ENCODE data around the gene CCDC188. TPM values are rescaled to one million over a fixed set of nuclear protein-coding genes. Genes with fewer than 3 reads are reported as not detected.

The CCDC188 gene
- total and polyA plus RNA-seq, 5 donors: 0.22 to 0.83 (median 0.48) TPM

DNA sequence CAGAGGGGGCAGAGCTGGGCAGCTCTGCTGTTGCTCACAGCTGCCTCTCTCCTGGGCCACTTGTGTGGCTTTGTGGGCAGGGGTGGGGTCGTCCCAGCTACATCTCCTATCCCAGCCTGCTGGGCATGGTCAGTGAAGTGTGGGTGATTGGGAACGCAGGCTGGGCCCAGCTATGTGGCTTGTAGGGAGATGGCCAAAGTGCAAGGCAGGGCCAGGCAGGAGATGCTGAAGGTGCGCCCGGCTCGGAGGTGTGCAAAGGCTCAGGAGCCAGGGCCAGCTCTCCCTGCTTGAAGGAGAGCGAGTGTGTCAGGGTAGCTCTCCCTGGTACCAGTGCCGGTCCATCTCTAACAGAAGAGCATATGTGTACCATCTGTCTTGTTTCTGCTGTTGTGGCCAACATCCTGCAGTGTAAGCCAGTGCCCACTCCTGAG, 43.4 kb downstream of the CCDC188 start:
- peak; percentile 6 to 32 (median 30) for DNase-seq
- Histone ChIP-seq H3K27me3 (ENCODE audit: control insufficient read depth, insufficient read depth) (no peaks in the 10 kb centered on the region), H3K4me1 (ENCODE audit: control insufficient read depth, insufficient read depth, low read length) (no peaks in the 10 kb centered on the region), H3K4me3 (ENCODE audit: low read length) (no peak overlapping the region), H3K9me3 (ENCODE audit: control insufficient read depth, low read length) (no peaks in the 10 kb centered on the region), H3K27ac (ENCODE audit: low read length) (no peak overlapping the region)
- intact Hi-C loops (cut with DNase I): no loop called here
- WGBS: 96% methylated on average over 7 of the region's 7 CpGs
- ATAC-seq: no peak

DNA sequence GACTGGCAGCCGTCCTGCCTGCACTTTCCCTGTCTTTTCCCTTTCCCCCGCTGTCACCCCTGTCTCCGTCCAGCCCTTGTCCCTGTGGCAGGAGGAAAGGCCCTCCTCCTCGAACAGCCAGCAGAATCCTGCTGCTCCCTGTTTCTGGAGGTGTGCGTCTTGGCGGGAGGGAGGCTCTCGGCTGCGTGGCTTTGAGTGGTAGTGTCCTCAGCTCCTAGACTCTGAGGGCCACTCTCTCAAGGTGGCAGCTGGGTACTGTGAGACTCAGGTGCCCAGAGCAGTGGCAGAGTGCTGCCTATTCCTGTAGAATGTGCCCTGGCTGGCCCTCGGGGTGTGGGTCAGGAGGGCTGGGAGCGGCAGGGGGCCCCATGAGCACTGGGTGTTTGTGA, 44.0 kb downstream of the CCDC188 start:
- Histone ChIP-seq H3K27ac (ENCODE audit: low read length) (no peak overlapping the region), H3K27me3 (ENCODE audit: control insufficient read depth, insufficient read depth) (no peaks in the 10 kb centered on the region), H3K9me3 (ENCODE audit: control insufficient read depth, low read length) (no peaks in the 10 kb centered on the region), H3K4me3 (ENCODE audit: low read length) (no peak overlapping the region), H3K4me1 (ENCODE audit: control insufficient read depth, insufficient read depth, low read length) (no peaks in the 10 kb centered on the region)
- WGBS: 90% methylated on average over 10 of the region's 10 CpGs
- intact Hi-C loops (cut with DNase I): no loop called here
- DNase-seq: peak; percentile 9 to 42 (median 12)
- no peak for ATAC-seq

DNA sequence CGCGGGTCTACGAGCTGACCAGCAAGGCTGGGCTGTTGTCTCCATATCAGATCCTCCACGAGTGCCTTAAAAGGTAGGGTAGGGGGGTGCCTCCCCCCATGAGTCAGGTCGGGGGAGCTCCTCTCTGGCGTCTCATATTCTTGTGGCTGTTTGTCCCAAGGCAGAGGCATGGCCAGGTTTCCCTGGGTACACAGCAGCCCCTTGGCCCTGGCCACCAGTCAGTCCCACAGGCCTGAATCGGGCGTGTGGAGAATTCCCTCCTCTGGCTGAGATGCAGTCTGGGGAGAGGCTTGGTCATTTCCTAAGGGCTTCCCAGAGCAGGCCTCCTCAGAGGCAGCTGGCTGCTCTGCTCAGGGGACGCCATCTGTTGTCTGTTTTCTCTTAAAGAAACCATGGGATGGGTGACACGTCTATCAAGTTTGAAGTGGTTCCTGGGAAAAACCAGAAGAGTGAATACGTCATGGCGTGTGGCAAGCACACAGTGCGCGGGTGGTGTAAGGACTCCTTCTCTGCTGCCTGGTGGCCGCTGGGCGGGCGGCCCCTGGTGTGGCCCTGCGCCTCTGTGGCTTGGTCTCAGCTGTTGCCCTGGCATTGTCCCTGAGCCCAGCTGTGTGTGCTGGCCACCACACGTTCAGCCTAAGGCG, 44.5 kb downstream of the CCDC188 start:
- H3K9me3 ChIP-seq (ENCODE audit: control insufficient read depth, low read length): no peaks in the 10 kb centered on the region
- H3K4me1 ChIP-seq (ENCODE audit: control insufficient read depth, insufficient read depth, low read length): no peaks in the 10 kb centered on the region
- DNase-seq (peak; percentile 5 to 23 (median 21)), ATAC-seq (no peak)
- WGBS: 87% methylated on average over 20 of the region's 20 CpGs
- no peak overlapping the region for H3K4me3 ChIP-seq (ENCODE audit: low read length)
- H3K27me3 ChIP-seq (ENCODE audit: control insufficient read depth, insufficient read depth): no peaks in the 10 kb centered on the region
- no peak overlapping the region for H3K27ac ChIP-seq (ENCODE audit: low read length)
- intact Hi-C loops (cut with DNase I): no loop called here

DNA sequence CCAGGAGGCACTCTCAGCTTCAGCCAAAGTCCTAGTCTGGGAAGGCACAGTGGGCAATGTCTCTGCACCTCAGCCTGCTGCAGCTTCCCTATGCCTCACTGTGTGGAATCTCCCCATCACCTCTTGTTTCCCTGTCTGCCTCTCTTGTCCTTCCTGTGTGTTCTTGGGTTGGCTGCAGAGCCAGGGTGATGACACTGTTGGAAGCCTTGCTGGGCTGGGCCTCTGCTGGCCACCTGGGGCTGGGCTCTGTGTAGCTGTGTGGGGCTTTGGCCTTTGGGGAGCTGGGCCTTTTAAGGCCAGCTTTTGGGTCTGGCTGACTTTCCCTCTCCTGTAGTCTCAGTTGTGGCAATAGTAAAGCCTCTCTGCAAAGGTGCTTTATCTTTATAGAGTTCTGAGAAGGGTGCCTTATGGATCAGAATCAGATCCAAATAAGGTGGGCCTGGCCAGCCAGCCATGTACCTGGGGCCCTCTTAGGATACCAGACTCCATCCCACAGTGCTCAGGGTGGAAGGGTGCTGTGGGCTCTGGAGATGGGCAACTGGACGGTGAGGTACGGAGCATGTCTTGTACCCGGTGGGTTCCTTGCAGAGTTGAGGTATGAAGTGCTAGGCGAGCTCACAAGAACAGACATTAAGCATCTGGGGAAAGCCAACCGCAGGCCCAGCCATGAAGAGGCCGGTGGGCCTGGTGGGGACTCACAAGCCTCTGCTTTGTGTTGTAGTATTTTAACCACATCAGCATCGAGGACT, 45.2 kb downstream of the CCDC188 start:
- 96% methylated on average over 7 of the region's 7 CpGs for WGBS
- H3K27me3 ChIP-seq (ENCODE audit: control insufficient read depth, insufficient read depth): no peaks in the 10 kb centered on the region
- intact Hi-C loops (cut with DNase I): no loop called here
- no peak overlapping the region for H3K4me3 ChIP-seq (ENCODE audit: low read length)
- H3K27ac ChIP-seq (ENCODE audit: low read length): no peak overlapping the region
- H3K9me3 ChIP-seq (ENCODE audit: control insufficient read depth, low read length): no peaks in the 10 kb centered on the region
- ATAC-seq: no peak
- peak in 2 of 3 donors; percentile 6 to 14 for DNase-seq
- H3K4me1 ChIP-seq (ENCODE audit: control insufficient read depth, insufficient read depth, low read length): no peaks in the 10 kb centered on the region

DNA sequence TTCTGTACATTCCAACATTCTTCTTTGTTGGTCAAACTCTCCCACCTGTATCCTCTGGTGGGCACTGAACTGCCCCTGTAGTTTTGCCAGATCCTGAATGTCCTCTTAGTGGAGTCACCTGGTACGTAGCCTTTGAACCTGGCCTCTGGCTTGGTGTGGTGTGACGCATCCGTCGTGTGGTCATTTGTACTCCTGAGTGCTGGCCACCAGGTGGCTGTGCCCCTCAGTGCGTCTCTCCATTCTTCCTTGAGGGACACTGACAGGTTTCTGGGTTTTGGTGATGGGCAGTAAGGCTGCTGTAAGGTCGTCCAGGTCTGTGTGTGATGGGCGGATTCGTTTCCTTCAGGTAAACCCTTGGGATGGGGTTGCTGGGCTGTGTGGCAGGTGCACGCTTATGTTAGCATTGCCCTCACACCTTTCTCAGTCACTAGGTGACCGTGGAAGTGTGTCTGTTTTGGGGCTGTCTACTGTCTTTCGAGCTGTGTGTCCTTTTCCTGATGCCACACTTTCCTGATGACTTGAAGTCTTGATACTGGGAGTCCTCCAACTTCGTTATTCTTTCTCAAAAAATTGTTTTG, 48.6 kb downstream of the CCDC188 start:
- Histone ChIP-seq H3K4me3 (ENCODE audit: low read length) (no peak overlapping the region), H3K27ac (ENCODE audit: low read length) (no peak overlapping the region), H3K4me1 (ENCODE audit: control insufficient read depth, insufficient read depth, low read length) (no peaks in the 10 kb centered on the region), H3K27me3 (ENCODE audit: control insufficient read depth, insufficient read depth) (no peaks in the 10 kb centered on the region), H3K9me3 (ENCODE audit: control insufficient read depth, low read length) (no peaks in the 10 kb centered on the region)
- intact Hi-C loops (cut with DNase I): no loop called here
- ATAC-seq: no peak
- peak in 2 of 3 donors; percentile 3 to 16 for DNase-seq
- 92% methylated on average over 12 of the region's 12 CpGs for WGBS

DNA sequence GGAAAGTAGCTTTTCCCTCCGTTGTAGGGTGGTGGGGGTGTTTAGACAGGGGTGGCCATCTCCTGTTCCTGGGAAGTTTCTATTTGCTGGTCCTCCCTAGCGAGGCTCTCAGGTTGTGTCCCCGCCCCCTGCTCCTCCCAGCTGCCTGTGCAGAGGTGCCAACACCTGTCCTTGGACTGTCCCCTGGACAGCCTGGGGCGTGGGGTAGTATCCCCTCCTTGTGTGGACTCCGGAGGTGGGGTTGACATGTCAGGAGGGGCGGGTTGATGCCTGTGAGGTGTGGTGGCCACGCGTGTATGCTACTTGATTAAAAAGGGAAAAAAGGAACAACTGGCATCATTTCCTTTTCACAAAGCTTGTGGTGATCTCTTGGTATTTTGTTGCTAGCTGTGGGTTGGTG, 49.2 kb downstream of the CCDC188 start:
- Histone ChIP-seq H3K9me3 (ENCODE audit: control insufficient read depth, low read length) (no peaks in the 10 kb centered on the region), H3K4me1 (ENCODE audit: control insufficient read depth, insufficient read depth, low read length) (no peaks in the 10 kb centered on the region), H3K27me3 (ENCODE audit: control insufficient read depth, insufficient read depth) (no peaks in the 10 kb centered on the region), H3K4me3 (ENCODE audit: low read length) (no peak overlapping the region), H3K27ac (ENCODE audit: low read length) (no peak overlapping the region)
- DNase-seq (peak; percentile 13 to 54 (median 46)), ATAC-seq (peak in 1 of 2 donors; percentile 14)
- WGBS: 81% methylated on average over 8 of the region's 8 CpGs
- intact Hi-C loops (cut with DNase I): no loop called here

DNA sequence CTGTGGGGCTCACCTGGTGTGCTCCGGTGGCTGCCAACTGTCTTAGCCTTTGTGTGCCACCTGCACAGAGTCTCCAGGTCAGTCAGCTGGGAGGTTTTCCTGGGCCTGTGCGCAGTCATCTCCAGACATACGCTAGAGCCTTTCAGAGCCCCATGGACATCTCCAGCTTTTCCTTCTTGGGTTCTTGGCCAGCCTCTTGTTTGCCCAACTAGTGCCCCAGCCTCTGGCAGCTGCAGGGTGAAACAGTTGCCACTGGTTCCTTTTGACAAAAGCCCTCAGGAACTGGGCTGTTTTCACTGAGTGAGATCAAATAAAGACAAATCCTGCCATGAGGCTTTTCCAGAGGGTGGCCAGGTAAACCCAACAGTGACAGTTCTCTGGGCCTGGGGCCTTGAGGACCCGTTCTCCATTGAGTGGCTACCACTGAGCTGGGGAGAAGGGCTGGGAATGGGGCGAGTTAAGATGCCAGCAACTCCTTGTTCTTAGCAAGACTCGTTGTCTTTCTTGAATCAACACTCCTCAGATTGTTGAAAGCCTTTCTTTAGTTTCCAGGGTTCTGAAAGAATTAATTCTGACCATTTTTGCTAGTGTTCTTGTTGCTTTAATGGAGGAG, 51.6 kb downstream of the CCDC188 start:
- Histone ChIP-seq H3K9me3 (ENCODE audit: control insufficient read depth, low read length) (no peaks in the 10 kb centered on the region), H3K4me3 (ENCODE audit: low read length) (no peak overlapping the region), H3K27ac (ENCODE audit: low read length) (no peak overlapping the region), H3K4me1 (ENCODE audit: control insufficient read depth, insufficient read depth, low read length) (no peaks in the 10 kb centered on the region), H3K27me3 (ENCODE audit: control insufficient read depth, insufficient read depth) (no peaks in the 10 kb centered on the region)
- 96% methylated on average over 6 of the region's 6 CpGs for WGBS
- ATAC-seq: no peak
- DNase-seq: peak in 2 of 3 donors; percentile 2 to 24
- intact Hi-C loops (cut with DNase I): loop anchor here in 1 of 4 donors (10.0 kb wide), 1 partner anchor 704 kb away; no protein-coding TSS in a partner anchor

Small RNAs within 50 kb of the gene (microRNA-seq; reads per million reads assigned to microRNA genes)
- gene MIR6816: 0 to 0.54 reads per million in 2 donors

Other genes with a start within 250 kb of the CCDC188 start
- gene COMT, start 209.3 kb downstream of the CCDC188 start, total RNA-seq: 10 to 100 TPM; 69.6 to 89.3 (median 84.4) TPM
- gene COMT, start 209.3 kb downstream of the CCDC188 start, polyA plus RNA-seq: 102 TPM
- gene TXNRD2, start 209.2 kb downstream of the CCDC188 start, total RNA-seq: 10 to 100 TPM; 18.7 to 28.5 (median 26.0) TPM
- gene TXNRD2, start 209.2 kb downstream of the CCDC188 start, polyA plus RNA-seq: 32.9 TPM
- 10 to 100 TPM; 11.1 to 27.4 (median 18.4) TPM for gene ARVCF, start 134.2 kb downstream of the CCDC188 start, total RNA-seq
- gene ARVCF, start 134.2 kb downstream of the CCDC188 start, polyA plus RNA-seq: 21.7 TPM
- gene TANGO2, start 129.9 kb downstream of the CCDC188 start, total RNA-seq: 10 to 100 TPM; 61.1 to 70.4 (median 67.3) TPM
- gene TANGO2, start 129.9 kb downstream of the CCDC188 start, polyA plus RNA-seq: 64.9 TPM
- gene DGCR8, start 70.8 kb downstream of the CCDC188 start, total RNA-seq: 10 to 100 TPM; 15.5 to 18.6 (median 17.0) TPM
- gene DGCR8, start 70.8 kb downstream of the CCDC188 start, polyA plus RNA-seq: 11.2 TPM
- gene RANBP1, start 35.0 kb downstream of the CCDC188 start, total RNA-seq: 10 to 100 TPM; 32.5 to 46.8 (median 39.5) TPM
- gene RANBP1, start 35.0 kb downstream of the CCDC188 start, polyA plus RNA-seq: 33.3 TPM
- gene TRMT2A, start 33.8 kb downstream of the CCDC188 start, total RNA-seq: 10 to 100 TPM; 23.1 to 32.0 (median 29.7) TPM
- 23.1 TPM for gene TRMT2A, start 33.8 kb downstream of the CCDC188 start, polyA plus RNA-seq
- gene ZDHHC8, start 19.3 kb downstream of the CCDC188 start, total RNA-seq: 10 to 100 TPM; 49.1 to 64.7 (median 55.7) TPM
- gene ZDHHC8, start 19.3 kb downstream of the CCDC188 start, polyA plus RNA-seq: 34.2 TPM
- gene RTN4R, start 117.3 kb upstream of the CCDC188 start, total RNA-seq: 1 to 10 TPM in 3 of 4 donors, under 1 TPM in 1; 0.56 to 1.9 (median 1.2) TPM
- gene RTN4R, start 117.3 kb upstream of the CCDC188 start, polyA plus RNA-seq: 1.1 TPM
- 10 to 100 TPM; 40.0 to 58.3 (median 49.2) TPM for gene DGCR6L, start 169.0 kb upstream of the CCDC188 start, total RNA-seq
- 88.9 TPM for gene DGCR6L, start 169.0 kb upstream of the CCDC188 start, polyA plus RNA-seq
- gene ZNF74, start 243.1 kb upstream of the CCDC188 start, total RNA-seq: 1 to 10 TPM; 5.4 to 6.5 (median 6.1) TPM
- gene ZNF74, start 243.1 kb upstream of the CCDC188 start, polyA plus RNA-seq: 3.5 TPM